ENCODE data around the gene FRY. TPM values are rescaled to one million over a fixed set of nuclear protein-coding genes. Genes with fewer than 3 reads are reported as not detected.

The FRY gene
- total and polyA plus RNA-seq, 2 donors from 2014 or later = 21.8 to 69.5 TPM

- H3K4me1 ChIP-seq (ENCODE audit: control insufficient read depth in 2 of 3, insufficient read depth in 2 of 3, low read depth in 1 of 3, low read length in 3 of 3) = peaks cover 0 to 3% (median 3%) of the 10 kb centered on the region in 3 donors
- H3K4me3 ChIP-seq (ENCODE audit: low read length in 3 of 3) = no peak overlapping the region
- no peak overlapping the region for H3K9ac ChIP-seq (ENCODE audit: low read length in 3 of 3)
- no peaks in the 10 kb centered on the region for H3K9me3 ChIP-seq (ENCODE audit: control insufficient read depth in 2 of 3, insufficient read depth in 1 of 3, low read length in 3 of 3)
- FAIRE-seq (no peak), DNase-seq (no peak)
- no peaks in the 10 kb centered on the region for H3K27me3 ChIP-seq (ENCODE audit: control insufficient read depth, insufficient read depth, low read length)
- H3K36me3 ChIP-seq (ENCODE audit: control insufficient read depth in 2 of 3, insufficient read depth in 3 of 3, low read length in 3 of 3) = peaks cover 0 to 2% (median 0%) of the 10 kb centered on the region in 3 donors
- no peak overlapping the region for H3K27ac ChIP-seq (ENCODE audit: low read depth in 2 of 2, low read length in 2 of 2)
- intact Hi-C loops (cut with DNase I) = no loop called here
- no peak for TF ChIP-seq CTCF (IDR thresholded peaks at IDR 0.05; ENCODE audit: borderline replicate concordance, extremely low read depth, insufficient read depth)
These were observed 250.6 kb downstream of the FRY start for GRCh38 chr13:32282096-32282711.

GRCh38 chr13:32284927-32285632 lies 253.5 kb downstream of the FRY start:
- no peaks in the 10 kb centered on the region for H3K36me3 ChIP-seq (ENCODE audit: control insufficient read depth in 2 of 3, insufficient read depth in 3 of 3, low read length in 3 of 3)
- DNase-seq = peak in 3 of 5 donors; percentile 42 to 91 (median 78)
- no peak overlapping the region for H3K27ac ChIP-seq (ENCODE audit: low read depth in 2 of 2, low read length in 2 of 2)
- peaks cover 0 to 3% (median 3%) of the 10 kb centered on the region in 3 donors for H3K4me1 ChIP-seq (ENCODE audit: control insufficient read depth in 2 of 3, insufficient read depth in 2 of 3, low read depth in 1 of 3, low read length in 3 of 3)
- peak; percentile 13 for FAIRE-seq
- H3K9ac ChIP-seq (ENCODE audit: low read length in 3 of 3) = no peak overlapping the region
- no peak overlapping the region for H3K4me3 ChIP-seq (ENCODE audit: low read length in 3 of 3)
- intact Hi-C loops (cut with DNase I) = no loop called here
- H3K9me3 ChIP-seq (ENCODE audit: control insufficient read depth in 2 of 3, insufficient read depth in 1 of 3, low read length in 3 of 3) = no peaks in the 10 kb centered on the region
- no peak for TF ChIP-seq CTCF (IDR thresholded peaks at IDR 0.05; ENCODE audit: borderline replicate concordance, extremely low read depth, insufficient read depth)
- no peaks in the 10 kb centered on the region for H3K27me3 ChIP-seq (ENCODE audit: control insufficient read depth, insufficient read depth, low read length)

- H3K9me3 ChIP-seq (ENCODE audit: control insufficient read depth in 2 of 3, insufficient read depth in 1 of 3, low read length in 3 of 3) = no peaks in the 10 kb centered on the region
- H3K27me3 ChIP-seq (ENCODE audit: control insufficient read depth, insufficient read depth, low read length) = no peaks in the 10 kb centered on the region
- peaks cover 0 to 3% (median 3%) of the 10 kb centered on the region in 3 donors for H3K4me1 ChIP-seq (ENCODE audit: control insufficient read depth in 2 of 3, insufficient read depth in 2 of 3, low read depth in 1 of 3, low read length in 3 of 3)
- H3K9ac ChIP-seq (ENCODE audit: low read length in 3 of 3) = no peak overlapping the region
- no peak for DNase-seq
- H3K36me3 ChIP-seq (ENCODE audit: control insufficient read depth in 2 of 3, insufficient read depth in 3 of 3, low read length in 3 of 3) = no peaks in the 10 kb centered on the region
- no peak overlapping the region for H3K4me3 ChIP-seq (ENCODE audit: low read length in 3 of 3)
- intact Hi-C loops (cut with DNase I) = no loop called here
- no peak overlapping the region for H3K27ac ChIP-seq (ENCODE audit: low read depth in 2 of 2, low read length in 2 of 2)
- TF ChIP-seq CTCF (IDR thresholded peaks at IDR 0.05; ENCODE audit: borderline replicate concordance, extremely low read depth, insufficient read depth) = no peak
- no peak for FAIRE-seq
These were observed 254.0 kb downstream of the FRY start for GRCh38 chr13:32285633-32285965.

Measured in kidney (tissue), 14 donors.